ENCODE results near the gene MCEMP1. TPM values are rescaled to one million over a fixed set of nuclear protein-coding genes. Genes with fewer than 3 reads are reported as not detected.

The MCEMP1 gene
- total RNA-seq, 4 donors from 2014 or later = 0.67 TPM; not detected in 3

- H3K27me3 ChIP-seq = no peaks in the 10 kb centered on the region
- H3K27ac ChIP-seq = no peak overlapping the region
- DNase-seq = no peak
- no peak overlapping the region for H3K4me3 ChIP-seq
- no peaks in the 10 kb centered on the region for H3K4me1 ChIP-seq
- TF ChIP-seq POLR2A (IDR thresholded peaks at IDR 0.05) (no peak), CTCF (IDR thresholded peaks at IDR 0.05) (no peak)
- no peaks in the 10 kb centered on the region for H3K9me3 ChIP-seq
- H3K36me3 ChIP-seq = no peaks in the 10 kb centered on the region
- intact Hi-C loops (cut with DNase I; ENCODE audit: low total_unique reads) = no loop called here
These were observed 28.7 kb downstream of the MCEMP1 start for GRCh38 chr19:7705387-7706187.

GRCh38 chr19:7706188-7706954 is 29.5 kb downstream of the MCEMP1 start:
- no peak for DNase-seq
- no peak for TF ChIP-seq CTCF (IDR thresholded peaks at IDR 0.05)
- TF ChIP-seq POLR2A (IDR thresholded peaks at IDR 0.05) = no peak
- Histone ChIP-seq H3K4me3 (no peak overlapping the region), H3K36me3 (no peaks in the 10 kb centered on the region), H3K4me1 (no peaks in the 10 kb centered on the region), H3K9me3 (no peaks in the 10 kb centered on the region), H3K27ac (no peak overlapping the region), H3K27me3 (no peaks in the 10 kb centered on the region)
- intact Hi-C loops (cut with DNase I; ENCODE audit: low total_unique reads) = no loop called here

- Histone ChIP-seq H3K4me3 (no peak overlapping the region), H3K4me1 (no peaks in the 10 kb centered on the region), H3K36me3 (no peaks in the 10 kb centered on the region), H3K9me3 (no peaks in the 10 kb centered on the region), H3K27me3 (no peaks in the 10 kb centered on the region), H3K27ac (no peak overlapping the region)
- no peak for DNase-seq
- intact Hi-C loops (cut with DNase I; ENCODE audit: low total_unique reads) = no loop called here
- no peak for TF ChIP-seq POLR2A (IDR thresholded peaks at IDR 0.05)
- no peak for TF ChIP-seq CTCF (IDR thresholded peaks at IDR 0.05)
These were observed 30.1 kb downstream of the MCEMP1 start for GRCh38 chr19:7706955-7707456.

GRCh38 chr19:7709932-7710460 is 33.1 kb downstream of the MCEMP1 start:
- H3K27me3 ChIP-seq = no peaks in the 10 kb centered on the region
- intact Hi-C loops (cut with DNase I; ENCODE audit: low total_unique reads) = no loop called here
- H3K4me3 ChIP-seq = no peak overlapping the region
- no peak overlapping the region for H3K27ac ChIP-seq
- H3K9me3 ChIP-seq = no peaks in the 10 kb centered on the region
- no peaks in the 10 kb centered on the region for H3K36me3 ChIP-seq
- DNase-seq = no peak
- no peaks in the 10 kb centered on the region for H3K4me1 ChIP-seq
- no peak for TF ChIP-seq CTCF (IDR thresholded peaks at IDR 0.05)
- TF ChIP-seq POLR2A (IDR thresholded peaks at IDR 0.05) = no peak

GRCh38 chr19:7710616-7711015 is 33.7 kb downstream of the MCEMP1 start:
- Histone ChIP-seq H3K27ac (no peak overlapping the region), H3K36me3 (no peaks in the 10 kb centered on the region), H3K9me3 (no peaks in the 10 kb centered on the region), H3K4me1 (no peaks in the 10 kb centered on the region), H3K4me3 (no peak overlapping the region), H3K27me3 (no peaks in the 10 kb centered on the region)
- no peak for DNase-seq
- intact Hi-C loops (cut with DNase I; ENCODE audit: low total_unique reads) = no loop called here
- TF ChIP-seq POLR2A (IDR thresholded peaks at IDR 0.05) = no peak
